ENCODE results near the gene DRAP1.

DRAP1 gene, protein sequence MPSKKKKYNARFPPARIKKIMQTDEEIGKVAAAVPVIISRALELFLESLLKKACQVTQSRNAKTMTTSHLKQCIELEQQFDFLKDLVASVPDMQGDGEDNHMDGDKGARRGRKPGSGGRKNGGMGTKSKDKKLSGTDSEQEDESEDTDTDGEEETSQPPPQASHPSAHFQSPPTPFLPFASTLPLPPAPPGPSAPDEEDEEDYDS

DNA sequence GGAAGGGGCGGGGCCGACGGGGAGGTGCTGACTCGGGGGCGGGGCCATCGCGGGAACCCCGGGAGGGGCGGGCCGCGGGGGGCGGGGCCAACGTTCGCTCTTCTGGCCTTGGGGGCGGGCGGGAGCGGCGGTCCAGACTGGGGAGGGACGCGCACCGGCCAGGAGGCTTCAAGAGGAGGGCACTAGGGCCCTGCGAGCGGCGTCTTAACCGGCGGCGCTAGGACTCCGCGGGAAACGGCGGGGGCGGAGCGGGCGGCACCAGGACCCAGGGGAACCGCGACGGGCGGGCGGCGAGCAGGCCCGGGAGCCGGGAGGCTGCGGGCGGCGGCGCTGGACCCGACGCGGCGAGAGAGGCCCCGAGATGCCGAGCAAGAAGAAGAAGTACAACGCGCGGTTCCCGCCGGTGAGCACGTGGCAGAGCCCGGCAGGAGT, at the start of gene DRAP1:
DRAP1 (plus strand) TSS at position 286 of the 432 bp plus-strand sequence; CDS start at position 362, 76 bp downstream.
- DNase-seq (peak; percentile 100), ATAC-seq (peak; percentile 94)

DNA sequence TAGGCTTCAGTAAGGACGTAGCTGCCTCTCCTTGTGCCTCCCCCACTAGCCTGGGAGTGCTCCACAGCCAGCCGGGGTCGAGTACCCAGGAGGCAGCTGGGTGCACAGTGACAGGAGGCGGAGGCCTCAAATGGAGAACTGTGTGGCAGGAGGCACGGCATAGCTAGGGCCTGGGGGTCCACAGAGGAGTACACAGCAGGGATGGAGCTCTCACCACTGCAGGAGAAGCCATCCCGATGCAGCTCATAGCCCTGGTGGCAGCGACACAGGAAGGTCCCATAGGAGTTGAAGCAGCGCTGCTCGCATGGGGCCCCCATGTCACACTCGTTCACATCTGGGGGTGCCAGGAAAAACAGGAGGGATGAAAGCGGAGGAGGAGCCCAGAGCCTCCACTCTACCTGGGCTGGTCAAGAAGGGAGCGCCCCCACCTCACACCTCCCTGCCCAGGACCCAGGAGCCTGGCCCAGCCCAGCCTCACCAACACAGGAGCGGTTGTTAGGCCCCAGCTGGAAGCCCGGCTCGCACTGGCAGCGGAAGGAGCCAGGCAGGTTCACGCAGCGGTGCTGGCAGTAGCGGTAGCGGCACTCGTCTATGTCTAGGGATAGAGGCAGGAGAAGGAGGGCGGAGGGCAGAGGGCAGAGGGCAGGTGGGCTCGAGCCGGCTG, 49.5 kb upstream of the DRAP1 start:
- ATAC-seq (no peak), DNase-seq (no peak)

- ATAC-seq (no peak), DNase-seq (no peak)
Observed at GRCh38 chr11:65870307-65870658, 48.9 kb upstream of the DRAP1 start.

GRCh38 chr11:65870706-65871681, 48.2 kb upstream of the DRAP1 start:
- ATAC-seq: no peak

DNA sequence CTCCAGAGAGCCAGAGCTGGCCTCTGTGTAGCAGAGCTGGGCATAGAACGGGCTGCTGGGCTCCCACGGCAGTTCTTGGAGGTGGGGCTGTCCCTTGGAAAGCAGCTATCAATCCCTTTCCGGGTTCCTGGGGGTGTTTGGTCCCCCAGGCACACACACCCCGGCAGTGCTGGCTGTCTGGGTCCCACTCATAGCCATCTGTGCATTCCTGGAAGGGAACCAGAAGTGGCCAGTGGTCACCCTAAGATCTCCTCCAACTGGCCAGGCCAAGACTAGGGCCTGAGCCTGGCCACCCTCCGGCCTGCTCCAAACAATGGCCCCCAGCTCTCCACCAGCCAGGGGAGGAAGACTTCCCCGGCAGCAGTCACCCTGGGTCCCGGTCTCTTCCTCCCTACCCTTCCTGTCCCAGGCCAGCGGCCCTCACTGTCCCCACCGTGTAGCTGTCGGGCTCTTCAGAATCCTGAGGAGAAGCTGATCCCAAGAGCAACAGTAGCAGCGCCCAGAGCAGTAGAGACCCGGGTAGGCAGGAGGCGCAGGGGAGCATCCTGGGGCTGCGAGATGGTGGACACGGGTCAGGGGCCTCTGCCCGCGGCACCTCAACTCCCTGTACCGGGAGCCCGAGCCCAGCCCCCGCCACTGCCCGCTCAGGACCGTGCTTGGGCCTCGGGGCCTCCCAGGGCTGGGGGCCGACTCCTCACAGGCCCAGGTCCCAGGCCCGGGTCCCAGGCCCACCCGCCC, 47.2 kb upstream of the DRAP1 start:
- DNase-seq (no peak), ATAC-seq (no peak)

More at GRCh38 chr11:65870706-65871681, 48.2 kb upstream of the DRAP1 start:
- DNase-seq: no peak

DNA sequence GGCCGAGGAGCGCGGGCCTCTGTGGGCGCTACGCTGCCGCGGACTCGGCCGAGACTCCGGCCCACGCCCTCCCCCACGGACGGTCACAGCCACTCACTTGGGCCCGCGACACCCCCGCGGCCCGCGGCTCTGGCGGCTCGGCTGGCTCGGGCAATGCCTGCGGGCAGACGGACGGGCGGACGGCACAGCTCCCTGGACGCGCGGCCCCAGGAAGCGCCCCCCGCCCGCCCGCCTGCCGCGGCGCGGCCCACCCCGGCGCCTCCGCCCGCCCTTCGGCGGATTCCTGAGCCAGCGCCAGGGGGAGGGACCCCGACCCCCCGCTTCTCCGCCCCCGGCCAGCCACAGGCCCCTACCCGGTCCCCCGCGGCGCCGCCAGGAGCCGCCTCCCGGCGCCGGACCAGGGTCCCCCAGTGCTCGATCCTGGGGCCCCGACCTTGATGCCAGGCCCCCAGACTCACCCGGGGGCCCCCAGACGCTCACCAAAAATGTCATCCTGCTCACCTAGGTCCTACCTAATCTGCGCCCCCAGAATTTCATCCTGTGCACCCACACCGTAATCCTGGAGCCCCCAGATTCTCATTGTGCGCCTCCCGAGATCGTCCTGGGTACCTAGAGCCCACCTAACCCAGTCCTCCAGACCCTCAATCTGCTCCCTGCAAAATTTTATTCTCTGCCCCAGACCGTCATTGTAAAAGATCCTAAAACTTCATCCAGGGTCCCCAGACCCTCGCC, 46.5 kb upstream of the DRAP1 start, which contains the start of gene EFEMP2:
EFEMP2 (minus strand) TSS at position 215 of the 732 bp plus-strand sequence. CDS start 446 bp downstream, outside the sequence.
- DNase-seq: no peak
- ATAC-seq: no peak

DNA sequence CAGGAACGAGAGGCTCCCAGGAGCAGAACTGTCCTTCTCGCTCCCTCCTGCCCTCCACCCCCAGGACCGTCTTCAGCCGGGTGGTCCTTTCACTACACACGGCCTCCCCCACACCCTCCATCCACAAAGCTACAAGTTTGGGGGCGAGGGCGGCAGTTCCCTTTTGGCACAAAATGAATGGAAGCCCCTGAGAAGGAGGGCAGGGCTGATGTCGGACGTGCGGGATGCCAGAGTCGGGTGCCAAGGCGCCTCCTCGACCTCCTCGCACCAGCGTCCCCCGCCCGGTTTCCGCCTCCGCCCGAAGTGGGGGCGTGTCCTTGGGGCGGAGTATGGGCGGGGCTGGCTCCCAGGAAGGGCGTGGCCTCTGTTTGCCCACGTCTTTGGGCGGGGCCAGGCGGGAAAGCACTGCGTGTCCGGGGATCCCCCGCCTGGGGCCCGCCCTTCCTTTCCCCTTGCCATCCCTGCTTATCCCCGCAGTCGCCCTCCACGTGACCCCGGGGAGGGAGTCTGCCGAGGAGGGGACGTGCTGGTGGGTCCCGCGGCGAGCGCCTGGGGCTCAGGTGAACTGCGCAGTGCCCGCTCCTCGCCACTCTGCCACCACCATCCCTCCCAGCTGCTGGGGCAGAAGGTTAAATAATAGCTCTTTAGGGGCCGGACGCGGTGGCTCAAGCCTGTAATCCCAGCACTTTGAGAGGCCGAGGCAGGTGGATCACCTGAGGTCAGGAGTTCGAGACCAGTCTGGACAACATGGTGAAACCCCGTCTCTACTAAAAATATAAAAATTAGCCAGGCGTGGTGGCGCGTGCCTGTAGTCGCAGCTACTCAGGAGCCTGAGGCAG, 45.7 kb upstream of the DRAP1 start:
- ATAC-seq: peak; percentile 86

DNA sequence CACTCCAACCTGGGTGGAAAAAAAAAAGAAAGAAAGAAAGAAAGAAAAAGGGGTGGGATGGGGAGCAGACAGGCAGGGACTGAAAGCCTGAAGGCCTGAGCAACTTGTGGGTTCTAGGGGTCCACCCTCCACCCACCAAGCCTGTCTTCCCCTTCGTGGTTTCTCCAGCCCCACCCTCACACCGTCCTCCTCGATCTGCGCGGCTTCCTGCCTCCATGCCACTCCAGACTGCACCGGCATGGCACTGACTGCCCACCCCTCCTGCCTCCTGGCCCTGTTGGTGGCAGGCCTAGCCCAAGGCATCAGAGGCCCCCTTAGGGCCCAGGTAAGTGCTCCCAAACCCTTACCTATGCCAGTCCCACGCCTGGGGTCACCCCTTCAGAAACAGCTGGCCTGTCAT, 39.6 kb upstream of the DRAP1 start, which contains the start of gene CTSW:
CTSW (plus strand) TSS at position 221 of the 400 bp plus-strand sequence; CDS start at position 239, 18 bp downstream.
- DNase-seq: peak; percentile 72
- peak; percentile 76 for ATAC-seq

More for the DNA sequence above, 45.7 kb upstream of the DRAP1 start:
- peak; percentile 98 for DNase-seq

- ATAC-seq (no peak), DNase-seq (no peak)
Observed at GRCh38 chr11:65880027-65880426, 39.2 kb upstream of the DRAP1 start.

DNA sequence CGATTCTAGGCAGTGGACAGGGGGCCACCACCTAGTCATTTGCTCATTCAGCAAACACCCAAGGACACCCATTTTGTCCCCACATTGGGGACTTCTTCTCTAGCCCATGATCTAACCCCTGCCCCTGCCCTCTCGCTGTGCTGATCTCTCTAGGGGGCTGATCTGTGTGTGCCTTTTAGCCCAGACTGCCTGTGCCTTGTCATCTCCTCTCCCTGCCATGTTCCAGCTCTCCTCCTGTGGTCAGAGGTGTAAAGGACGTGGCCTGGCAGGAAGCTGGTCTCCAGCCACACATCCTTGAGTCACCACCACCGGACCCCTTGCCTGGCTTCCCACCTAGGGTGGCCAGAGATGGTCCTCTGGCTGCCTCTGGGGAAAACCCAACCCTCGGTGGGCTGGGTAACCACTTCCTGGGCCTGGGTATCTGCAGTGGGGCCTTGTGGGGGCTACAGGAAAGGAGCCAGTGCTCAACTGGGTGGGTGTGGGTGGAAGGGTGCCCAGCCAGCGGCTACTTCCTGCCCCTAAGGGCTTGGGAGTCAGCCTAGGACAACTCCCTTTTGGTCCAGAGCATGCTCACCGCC, 38.3 kb upstream of the DRAP1 start:
- peak; percentile 50 for DNase-seq
- peak; percentile 36 for ATAC-seq

- ATAC-seq: no peak
- no peak for DNase-seq
Observed at GRCh38 chr11:65882120-65883057, 36.8 kb upstream of the DRAP1 start.

DNA sequence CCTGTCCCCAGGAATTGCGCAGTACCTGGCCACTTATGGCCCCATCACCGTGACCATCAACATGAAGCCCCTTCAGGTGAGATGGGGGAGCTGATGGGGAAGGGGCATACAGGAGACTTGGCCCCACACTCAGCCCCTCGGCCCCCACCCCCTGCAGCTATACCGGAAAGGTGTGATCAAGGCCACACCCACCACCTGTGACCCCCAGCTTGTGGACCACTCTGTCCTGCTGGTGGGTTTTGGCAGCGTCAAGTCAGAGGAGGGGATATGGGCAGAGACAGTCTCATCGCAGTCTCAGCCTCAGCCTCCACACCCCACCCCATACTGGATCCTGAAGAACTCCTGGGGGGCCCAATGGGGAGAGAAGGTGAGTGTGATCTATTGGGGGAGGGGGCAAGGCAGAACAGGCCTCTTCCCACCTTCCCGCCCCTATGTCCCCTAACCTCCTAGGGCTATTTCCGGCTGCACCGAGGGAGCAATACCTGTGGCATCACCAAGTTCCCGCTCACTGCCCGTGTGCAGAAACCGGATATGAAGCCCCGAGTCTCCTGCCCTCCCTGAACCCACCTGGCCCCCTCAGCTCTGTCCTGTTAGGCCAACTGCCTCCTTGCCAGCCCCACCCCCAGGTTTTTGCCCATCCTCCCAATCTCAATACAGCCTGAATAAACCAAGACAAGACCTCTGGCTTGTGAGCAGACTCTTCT, 36.0 kb upstream of the DRAP1 start:
- no peak for ATAC-seq
- no peak for DNase-seq

DNA sequence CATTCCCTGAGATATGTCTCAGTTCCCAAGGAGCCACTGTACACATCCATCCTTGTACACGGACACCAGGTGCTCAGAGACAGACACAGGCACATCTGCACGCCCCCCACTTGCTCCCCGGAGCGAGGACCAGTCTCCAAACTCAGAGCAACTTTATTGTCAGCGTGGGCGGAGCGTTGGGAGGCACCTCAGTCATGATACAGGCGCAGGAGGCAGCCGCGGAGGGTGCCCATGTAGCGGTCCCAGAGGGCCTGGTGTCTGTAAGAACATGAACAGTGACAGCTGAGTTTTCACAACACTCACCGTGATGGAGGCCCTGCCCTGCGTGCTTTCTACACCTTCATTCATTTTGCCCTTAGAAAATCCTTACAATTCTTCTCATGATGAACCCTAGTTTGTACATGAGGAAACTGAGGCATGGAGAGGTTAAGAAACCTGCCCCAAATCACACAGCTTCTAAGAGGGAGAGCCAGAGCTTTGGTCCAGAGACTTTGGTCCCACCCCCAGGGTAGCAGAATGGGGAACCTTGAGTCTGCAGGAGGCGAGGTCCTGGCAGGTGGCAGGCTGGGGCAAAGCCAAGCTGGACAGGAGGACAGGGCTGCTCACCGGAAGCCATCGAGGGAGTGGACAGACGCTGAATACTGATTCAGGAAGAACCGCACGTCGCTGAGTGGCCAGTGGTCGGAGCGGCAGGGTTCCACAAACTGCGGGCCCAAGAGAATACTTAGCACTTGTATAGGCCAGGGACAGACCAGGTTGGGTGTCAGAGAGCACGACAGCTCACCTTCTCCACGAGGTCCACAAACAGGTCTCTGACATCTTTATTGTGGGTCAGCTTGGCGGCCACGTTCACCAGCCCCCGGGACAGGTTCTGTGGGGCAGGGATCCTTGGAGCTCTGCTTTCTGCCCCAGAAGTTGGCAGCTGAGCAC, 35.2 kb upstream of the DRAP1 start:
- ATAC-seq: no peak
- DNase-seq: no peak

DNA sequence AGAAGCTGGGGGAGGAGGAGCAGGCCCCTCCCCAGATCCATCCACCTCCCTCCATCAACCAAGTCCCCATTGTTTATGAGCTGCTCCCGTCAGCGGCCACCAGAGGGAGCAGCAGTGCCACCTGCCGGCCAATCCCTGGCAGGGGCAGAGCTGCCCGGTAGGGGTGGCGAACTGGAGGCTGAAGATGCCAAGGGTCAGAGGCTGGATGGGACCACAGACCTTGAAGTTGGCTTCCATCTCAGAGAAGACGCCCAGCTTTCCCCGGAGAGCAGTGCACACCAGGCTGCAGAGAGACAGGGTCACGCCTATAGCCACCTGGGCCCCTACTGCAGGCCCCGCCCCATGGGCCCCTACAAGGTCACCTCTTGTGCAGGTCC, 34.5 kb upstream of the DRAP1 start:
- peak; percentile 44 for ATAC-seq
- DNase-seq: peak; percentile 88

DNA sequence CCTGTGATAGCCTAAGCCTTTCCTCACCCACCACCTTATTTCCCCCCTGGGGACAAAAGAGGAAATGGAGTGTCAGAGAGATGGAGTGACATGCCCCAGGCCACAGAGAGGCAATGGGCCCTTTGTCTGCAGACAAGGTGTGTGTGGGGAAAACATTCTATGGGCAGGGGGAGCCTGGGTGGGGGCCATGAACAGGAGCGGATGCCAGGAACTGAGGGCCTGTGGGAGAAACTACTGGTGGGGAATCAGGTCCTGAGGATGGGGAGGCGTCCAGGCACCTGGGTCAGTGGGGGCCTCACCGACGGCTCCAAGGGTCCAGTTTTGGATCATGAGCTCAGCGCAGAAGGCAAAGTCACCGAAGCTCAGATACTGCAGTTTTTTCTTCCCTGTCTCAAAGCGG, 34.0 kb upstream of the DRAP1 start:
- DNase-seq (no peak), ATAC-seq (no peak)

- ATAC-seq (no peak), DNase-seq (no peak)
Observed at GRCh38 chr11:65885808-65886536, 33.3 kb upstream of the DRAP1 start.

Measured in stimulated activated naive CD8-positive, alpha-beta T cell treated with anti-CD3 and anti-CD28 coated beads, Interleukin-15, Interleukin-2, amounts not matched to agents 100 U/mL and 50 U/mL, for 24 hours (primary cell).